Heart right ventricle (tissue), 16 donors: ENCODE data around the gene COL4A2. TPM values are rescaled to one million over a fixed set of nuclear protein-coding genes. Genes with fewer than 3 reads are reported as not detected.
A peak's percentile ranks its signal among the peaks of the same experiment; 100 is the strongest.

Experiments
- ATAC-seq, 8 donors: fragments of 200-7000 bp; cut with Tn5 transposase; one replicate each; pipeline ENCODE4 v1.9.1; 2020; ENCODE audit warnings: mild to moderate bottlenecking in 8 of 8, moderate library complexity in 8 of 8, moderate number of reproducible peaks in 1 of 8
- DNase-seq, 2 donors: peaks; one replicate each; pipeline ENCODE4 v3.0.0-alpha.2; 2020
- H3K27ac ChIP-seq, 10 donors: fragments of 200-600 bp; sonication (generic) in 2 of 10; one replicate each; pipeline versions ENCODE4 v1.5.0 to v1.8.0; 2020 to 2022; ENCODE audit warnings: mild to moderate bottlenecking in 3 of 10
- H3K27me3 ChIP-seq, 7 donors: fragments of 200-600 bp; one replicate each; pipeline ENCODE4 v1.8.0; 2021 to 2022; ENCODE audit warnings: mild to moderate bottlenecking in 2 of 7
- H3K36me3 ChIP-seq, 9 donors: fragments of 200-600 bp; sonication (generic) in 1 of 9; one replicate each; pipeline versions ENCODE4 v1.5.0 to v1.8.0; 2020 to 2022; ENCODE audit warnings: mild to moderate bottlenecking in 2 of 9
- H3K4me1 ChIP-seq, 9 donors: fragments of 200-600 bp; sonication (generic) in 1 of 9; one replicate each; pipeline versions ENCODE4 v1.5.0 to v1.8.0; 2020 to 2022; ENCODE audit warnings: mild to moderate bottlenecking in 4 of 9
- H3K4me3 ChIP-seq, 10 donors: fragments of 200-600 bp; sonication (generic) in 2 of 10; one replicate each; pipeline versions ENCODE4 v1.5.0 to v1.8.0; 2020 to 2022; ENCODE audit warnings: mild to moderate bottlenecking in 7 of 10, moderate library complexity in 2 of 10
- H3K9me3 ChIP-seq, 11 donors: fragments of 200-600 bp in 10 of 11; sonication (generic) in 2 of 11; one replicate each; pipeline versions ENCODE4 v1.5.0 to v1.8.0; 2013 to 2022; ENCODE audit warnings: mild to moderate bottlenecking in 2 of 11, control low read depth in 1 of 11, moderate library complexity in 1 of 11
- WGBS, 2 donors: extraction: QIAGEN DNeasy Blood & Tissue Kit; methylation state at CpG; one replicate each; pipeline ENCODE4 v1.1.7; 2013; ENCODE audit warnings: inconsistent platforms in 1 of 2; 5-methylcytosine and 5-hydroxymethylcytosine counted together
- intact Hi-C, 10 donors: fragments of 100-400 bp; cut with DNase I; formaldehyde crosslinking; loops; one replicate each; pipeline versions ENCODE4 v1.11.1 to v1.14.2; 2022
- polyA plus RNA-seq, 2 donors: library from polyadenylated mRNA; stranded (reverse); fragments of 200-250 nt; gene quantifications; one replicate each; pipeline ENCODE4 v1.2.3, GENCODE V29; 2013
- total RNA-seq, 10 donors: library from RNA; stranded (reverse); fragmentation: NEBNext Ultra II Directional in 3 of 10; extraction: Animal tissue kit (Norgen Biotek cat#: 25700) in 3 of 10; gene quantifications; one replicate each; pipeline versions ENCODE4 v1.2.1 to v1.2.4, GENCODE V29; 2021 to 2023
- TF ChIP-seq, protein P1 (sequence below), 9 donors: fragments of 200-600 bp; sonication (generic) in 2 of 9; IDR thresholded peaks; one replicate each; pipeline versions ENCODE4 v1.5.0 to v1.8.0; 2021 to 2022; ENCODE audit warnings: antibody characterized with exemption in 9 of 9, mild to moderate bottlenecking in 5 of 9, moderate library complexity in 1 of 9
- donor health status: Arrhythmogenic right ventricular cardiomyopathy.
- donor health status: ischemic (EF 13 %, LVEDD 7.1; RV severe dilation, severe dysfunction).
- donor health status: healthy with polysubstance abuse.
- donor health status: DM: no; HTN: yes; CAD: no.
- donor health status: DM: no; HTN: no; CAD: no.
- donor health status: ischemic (EF 25% LVEDD 6.9; RV normal size, moderate dysfunction).
- donor health status: ischemic (EF 25% LVEDD 5.7; RV mildly dilated, moderate dysfunction).
- donor health status: healthy.
- donor health status: DM: yes; HTN: yes; CAD: no.
- donor health status: Ischemic cardiomyopathy.
- donor health status: ischemic (EF 35%, LVEDD 5.7; RV mildly dilated, moderate dysfunction).
- donor health status: nonischemic (EF 11% LVEDD 7.7; RV severe dilation, severe dysfunction).
- donor health status: DM: yes; HTN: yes; CAD: no.
- donor health status: PGD.
- donor health status: ischemic (EF 29% LVEDD 5.4; RV normal size, mild dysfunction).
- donor health status: nonischemic (EF 23%, LVEDD 6.1; RV moderate dilation, normal function).

The COL4A2 gene
- total and polyA plus RNA-seq, 12 donors, result 81.7 to 301 (median 128) TPM

DNA sequence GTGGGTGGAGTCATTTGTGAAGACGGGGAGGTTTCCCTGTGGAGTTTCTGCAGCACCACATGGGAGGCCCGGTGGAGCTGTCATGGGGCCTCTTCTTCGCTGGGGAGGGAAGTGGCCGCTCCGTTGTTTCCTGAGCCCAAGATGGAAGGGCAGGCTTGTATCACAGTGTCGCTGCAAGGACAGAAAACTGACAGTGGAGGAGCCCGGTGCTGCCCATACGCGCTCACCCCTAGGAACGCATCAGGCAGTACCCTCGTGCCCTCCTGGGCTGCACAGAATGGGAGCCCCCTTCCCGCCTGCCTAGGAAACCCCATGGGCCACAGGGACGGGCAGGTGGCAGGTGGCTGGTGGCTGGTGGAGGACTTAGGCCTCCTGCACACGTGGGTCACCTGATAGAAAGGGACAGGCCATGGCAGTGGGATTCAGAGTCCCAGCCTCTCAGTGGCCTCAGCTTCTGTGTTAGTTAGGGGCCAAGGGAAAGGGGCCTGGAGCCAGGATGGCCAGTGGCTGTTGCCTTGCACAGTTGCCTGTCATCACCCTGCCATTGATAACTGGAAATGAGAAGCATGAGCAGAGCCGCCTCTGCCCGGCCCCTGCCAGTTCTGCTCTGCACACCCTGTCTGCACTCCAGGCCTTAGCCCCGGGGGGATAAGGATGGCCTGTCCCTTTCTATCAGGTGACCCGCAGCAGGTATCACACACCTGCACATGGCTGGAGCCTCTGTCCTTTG is 7.6 kb downstream of the COL4A2 start:
- no peaks in the 10 kb centered on the region for H3K9me3 ChIP-seq
- H3K4me1 ChIP-seq, result peaks cover 48 to 97% (median 94%) of the 10 kb centered on the region in 9 donors
- WGBS, 2 donors, result 49 to 55% methylated on average over 18 of the region's 18 CpGs
- peaks cover 0 to 25% (median 0%) of the 10 kb centered on the region in 7 donors for H3K27me3 ChIP-seq
- H3K36me3 ChIP-seq, result peaks cover 0 to 55% (median 0%) of the 10 kb centered on the region in 9 donors
- peak overlapping the region in 1 of 10 donors; percentile 2 for H3K4me3 ChIP-seq
- intact Hi-C loops, result loop anchor here in 3 of 10 donors (5.0 to 10.0 kb wide), 3 partner anchors 33 to 100 kb away; no protein-coding TSS in a partner anchor
- H3K27ac ChIP-seq, result peak overlapping the region; percentile 56 to 89 (median 78)
- DNase-seq, result peak; percentile 62 to 71
- TF ChIP-seq, protein P1, sequence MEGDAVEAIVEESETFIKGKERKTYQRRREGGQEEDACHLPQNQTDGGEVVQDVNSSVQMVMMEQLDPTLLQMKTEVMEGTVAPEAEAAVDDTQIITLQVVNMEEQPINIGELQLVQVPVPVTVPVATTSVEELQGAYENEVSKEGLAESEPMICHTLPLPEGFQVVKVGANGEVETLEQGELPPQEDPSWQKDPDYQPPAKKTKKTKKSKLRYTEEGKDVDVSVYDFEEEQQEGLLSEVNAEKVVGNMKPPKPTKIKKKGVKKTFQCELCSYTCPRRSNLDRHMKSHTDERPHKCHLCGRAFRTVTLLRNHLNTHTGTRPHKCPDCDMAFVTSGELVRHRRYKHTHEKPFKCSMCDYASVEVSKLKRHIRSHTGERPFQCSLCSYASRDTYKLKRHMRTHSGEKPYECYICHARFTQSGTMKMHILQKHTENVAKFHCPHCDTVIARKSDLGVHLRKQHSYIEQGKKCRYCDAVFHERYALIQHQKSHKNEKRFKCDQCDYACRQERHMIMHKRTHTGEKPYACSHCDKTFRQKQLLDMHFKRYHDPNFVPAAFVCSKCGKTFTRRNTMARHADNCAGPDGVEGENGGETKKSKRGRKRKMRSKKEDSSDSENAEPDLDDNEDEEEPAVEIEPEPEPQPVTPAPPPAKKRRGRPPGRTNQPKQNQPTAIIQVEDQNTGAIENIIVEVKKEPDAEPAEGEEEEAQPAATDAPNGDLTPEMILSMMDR (IDR thresholded peaks at IDR 0.05), result no peak
- ATAC-seq, result peak; percentile 68 to 91 (median 82)

DNA sequence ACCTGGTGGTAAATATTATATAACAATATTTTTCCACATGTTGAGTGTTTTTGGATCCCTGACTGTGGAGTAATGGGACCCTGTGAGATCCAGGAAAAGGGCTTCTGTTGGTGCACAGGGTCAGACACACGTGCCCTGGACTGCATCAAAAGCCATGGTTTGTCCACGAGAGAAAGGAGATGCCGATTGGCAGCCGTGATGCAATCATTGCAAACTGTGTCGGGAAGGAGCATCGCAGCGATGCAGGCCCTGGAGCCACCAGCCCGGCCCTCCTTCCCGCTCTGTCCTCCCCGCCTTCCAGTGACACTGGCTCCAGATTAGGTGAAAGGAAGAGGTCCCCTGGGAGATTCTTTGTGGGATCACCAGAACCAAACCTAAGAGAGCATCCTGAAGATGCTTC is 9.1 kb downstream of the COL4A2 start:
- no peak for ATAC-seq
- no peaks in the 10 kb centered on the region for H3K9me3 ChIP-seq
- intact Hi-C loops, result loop anchor here in 1 of 10 donors (10.0 kb wide), 1 partner anchor 99 kb away; no protein-coding TSS in a partner anchor
- peaks cover 36 to 97% (median 94%) of the 10 kb centered on the region in 9 donors for H3K4me1 ChIP-seq
- peak overlapping the region in 9 of 10 donors; percentile 31 to 89 (median 81) for H3K27ac ChIP-seq
- WGBS, 2 donors, result 61 to 69% methylated on average over 10 of the region's 10 CpGs
- no peak overlapping the region for H3K4me3 ChIP-seq
- H3K27me3 ChIP-seq, result peaks cover 0 to 12% (median 0%) of the 10 kb centered on the region in 7 donors
- no peak for DNase-seq
- H3K36me3 ChIP-seq, result peaks cover 0 to 47% (median 0%) of the 10 kb centered on the region in 9 donors
- TF ChIP-seq, protein P1 (IDR thresholded peaks at IDR 0.05), result no peak

DNA sequence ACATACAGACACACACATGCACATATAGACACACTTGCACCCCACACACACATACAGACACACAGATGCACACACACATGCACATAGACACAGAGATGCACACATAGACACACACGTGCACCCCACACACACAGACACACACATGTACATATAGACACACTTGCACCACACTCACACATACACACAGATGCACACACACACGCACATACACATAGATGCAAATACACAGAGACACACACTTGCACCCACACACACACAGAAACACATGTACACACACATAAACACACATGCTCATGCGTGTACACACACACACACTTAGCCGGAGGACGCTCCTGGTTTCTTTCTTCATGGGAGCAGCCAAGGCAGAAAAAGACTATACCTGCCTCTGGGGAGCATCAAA is 10.0 kb downstream of the COL4A2 start:
- DNase-seq (no peak), ATAC-seq (no peak)
- H3K27me3 ChIP-seq, result peaks cover 0 to 3% (median 0%) of the 10 kb centered on the region in 7 donors
- intact Hi-C loops, result loop anchor here in 1 of 10 donors (10.0 kb wide), 1 partner anchor 98 kb away; no protein-coding TSS in a partner anchor
- TF ChIP-seq, protein P1 (IDR thresholded peaks at IDR 0.05), result no peak
- H3K4me3 ChIP-seq, result no peak overlapping the region
- 88 to 91% methylated on average over 5 of the region's 5 CpGs for WGBS, 2 donors
- H3K4me1 ChIP-seq, result peaks cover 28 to 97% (median 93%) of the 10 kb centered on the region in 9 donors
- H3K36me3 ChIP-seq, result peaks cover 0 to 42% (median 0%) of the 10 kb centered on the region in 9 donors
- no peaks in the 10 kb centered on the region for H3K9me3 ChIP-seq
- H3K27ac ChIP-seq, result peak overlapping the region in 2 of 10 donors; percentile 10 to 91

DNA sequence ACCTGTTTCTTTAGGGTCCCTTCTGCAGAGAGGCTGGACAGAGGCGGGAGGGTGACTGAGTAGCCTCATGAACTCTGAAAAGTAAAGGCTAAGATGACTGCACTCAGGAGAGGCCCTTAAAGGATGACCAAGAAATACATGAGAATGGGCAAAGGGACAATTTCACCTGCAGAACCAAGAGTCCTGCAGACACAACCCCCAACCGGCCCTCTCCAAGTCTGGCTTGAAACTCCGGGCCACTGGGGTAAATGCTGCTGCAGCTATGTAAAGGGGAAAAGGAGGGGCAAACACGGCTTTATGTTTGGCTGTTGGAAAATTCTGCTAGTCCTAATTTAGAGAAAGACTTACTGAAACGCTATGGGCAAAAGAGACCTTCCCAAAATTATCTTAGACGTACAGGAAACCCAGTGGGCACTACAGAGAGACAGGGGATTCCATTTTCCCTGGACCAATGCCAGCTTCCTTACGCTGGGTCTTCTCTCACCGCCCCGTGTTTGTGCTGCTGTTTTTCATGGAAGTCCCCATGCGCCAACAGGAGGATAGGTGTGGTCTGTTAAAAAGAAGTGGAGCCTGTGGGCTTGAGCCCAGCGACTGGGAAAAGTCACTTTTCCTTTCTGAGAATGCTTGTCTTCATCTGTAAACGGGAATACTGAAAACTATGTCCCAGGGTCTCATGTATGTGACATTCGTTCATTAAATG is 10.6 kb downstream of the COL4A2 start:
- Histone ChIP-seq H3K27me3 (no peaks in the 10 kb centered on the region), H3K9me3 (no peaks in the 10 kb centered on the region), H3K36me3 (peaks cover 0 to 42% (median 0%) of the 10 kb centered on the region in 9 donors), H3K4me1 (peaks cover 30 to 96% (median 93%) of the 10 kb centered on the region in 9 donors), H3K27ac (peak overlapping the region in 2 of 10 donors; percentile 10 to 91), H3K4me3 (no peak overlapping the region)
- DNase-seq (no peak), ATAC-seq (no peak)
- intact Hi-C loops, result loop anchor here in 1 of 10 donors (10.0 kb wide), 1 partner anchor 97 kb away; no protein-coding TSS in a partner anchor
- 58 to 68% methylated on average over 13 of the region's 13 CpGs for WGBS, 2 donors
- TF ChIP-seq, protein P1 (IDR thresholded peaks at IDR 0.05), result no peak
